Mucosa of descending colon (tissue), 3 donors: ENCODE measurements around the gene MYO5C. TPM values are rescaled to one million over a fixed set of nuclear protein-coding genes. Genes with fewer than 3 reads are reported as not detected.

ENCODE experiments used
- ATAC-seq: fragments of 200-7000 bp; cut with Tn5 transposase; one replicate; pipeline ENCODE4 v1.9.1; 2020; ENCODE audit warnings: mild to moderate bottlenecking, moderate library complexity
- DNase-seq, 3 donors: peaks; one replicate each; pipeline ENCODE4 v3.0.0-alpha.2; 2020
- H3K36me3 ChIP-seq: fragments of 200-600 bp; one replicate; pipeline ENCODE4 v1.8.0; 2021; ENCODE audit warnings: low read depth, mild to moderate bottlenecking
- H3K4me1 ChIP-seq: fragments of 200-600 bp; one replicate; pipeline ENCODE4 v1.8.0; 2021; ENCODE audit warnings: low read depth, mild to moderate bottlenecking
- H3K4me3 ChIP-seq: fragments of 200-600 bp; one replicate; pipeline ENCODE4 v1.8.0; 2021; ENCODE audit warnings: mild to moderate bottlenecking
- H3K9me3 ChIP-seq: fragments of 200-600 bp; one replicate; pipeline ENCODE4 v1.8.0; 2021; ENCODE audit warnings: mild to moderate bottlenecking
- CTCF ChIP-seq: fragments of 200-600 bp; IDR thresholded peaks from one replicate; pipeline ENCODE4 v1.8.0; 2022; ENCODE audit warnings: antibody characterized with exemption, mild to moderate bottlenecking
- intact Hi-C, 2 donors: fragments of 100-400 bp; cut with DNase I in 1 of 2; cut with micrococcal nuclease in 1 of 2; formaldehyde crosslinking; loops; one replicate each; pipeline versions ENCODE4 v1.11.0 to v1.11.1; 2022; cut with DNase I, micrococcal nuclease
- total RNA-seq, 3 donors: library from RNA; stranded (reverse); fragmentation: NEBNext Ultra II Directional in 2 of 3; extraction: Animal tissue kit (Norgen Biotek cat#: 25700) in 2 of 3; gene quantifications; one replicate each; pipeline versions ENCODE4 v1.2.1 to v1.2.4, GENCODE V29; 2021 to 2023
- donor health status: DM: no; HTN: no; CAD: no; lungs with moderate emphysema.
- donor health status: DM: no; HTN: no; CAD: no.
- donor health status: DM: no; HTN: yes; CAD: no.

MYO5C gene
- total RNA-seq, 3 donors from 2014 or later: 46.6 to 90.0 (median 81.6) TPM

DNA sequence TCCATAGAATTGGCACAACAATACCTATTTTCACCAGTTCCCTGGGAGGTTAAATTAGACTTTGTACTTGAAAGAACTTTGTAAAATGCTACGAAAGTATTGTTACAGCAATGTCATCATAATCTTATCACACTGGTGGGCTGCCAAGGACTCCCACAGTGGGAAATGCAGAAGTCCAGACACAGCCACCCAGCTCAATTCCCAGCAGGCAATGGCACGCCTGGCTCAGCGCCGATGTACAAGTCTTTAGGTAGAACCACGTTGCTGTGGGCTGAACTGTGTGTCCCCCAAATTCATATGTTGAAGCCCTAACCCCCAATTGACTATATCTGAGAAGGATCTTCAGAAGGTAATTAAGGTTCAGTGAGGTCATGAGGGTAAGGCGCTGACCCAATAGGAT, 12.3 kb downstream of the MYO5C start:
- Histone ChIP-seq H3K4me3 (no peak overlapping the region), H3K4me1 (peaks cover 8% of the 10 kb centered on the region), H3K36me3 (no peaks in the 10 kb centered on the region), H3K9me3 (no peaks in the 10 kb centered on the region)
- ATAC-seq (no peak), DNase-seq (no peak)
- intact Hi-C loops: no loop called here
- TF ChIP-seq CTCF: no peak

DNA sequence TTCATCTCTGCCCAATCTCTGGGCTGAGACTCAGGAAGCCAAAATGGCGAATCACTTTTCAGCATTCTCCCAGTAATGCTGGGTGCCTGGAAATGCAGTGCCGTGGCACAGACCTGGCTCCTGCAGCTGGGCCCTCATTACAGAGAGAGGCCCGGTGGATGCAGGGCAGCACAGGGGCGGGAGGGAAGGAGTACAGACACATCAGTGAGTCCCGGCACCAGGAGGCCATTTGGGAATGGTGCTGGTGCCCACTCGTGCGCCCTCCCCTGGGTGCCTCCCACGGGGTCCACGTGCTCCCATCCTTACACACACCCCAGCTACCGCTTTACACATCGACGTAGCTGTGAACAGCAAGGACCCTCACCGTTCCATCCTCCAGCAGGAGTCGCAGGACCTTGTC, 13.2 kb downstream of the MYO5C start:
- no peak for DNase-seq
- no peak for ATAC-seq
- no peak overlapping the region for H3K4me3 ChIP-seq
- intact Hi-C loops: no loop called here
- peaks cover 4% of the 10 kb centered on the region for H3K4me1 ChIP-seq
- no peaks in the 10 kb centered on the region for H3K9me3 ChIP-seq
- no peaks in the 10 kb centered on the region for H3K36me3 ChIP-seq
- TF ChIP-seq CTCF: no peak

GRCh38 chr15:52281085-52282035, 14.2 kb downstream of the MYO5C start:
- ATAC-seq (no peak), DNase-seq (no peak)
- no peaks in the 10 kb centered on the region for H3K4me1 ChIP-seq
- H3K36me3 ChIP-seq: no peaks in the 10 kb centered on the region
- H3K4me3 ChIP-seq: no peak overlapping the region
- no peak for TF ChIP-seq CTCF
- no peaks in the 10 kb centered on the region for H3K9me3 ChIP-seq
- intact Hi-C loops: no loop called here

GRCh38 chr15:52280326-52281084, 15.1 kb downstream of the MYO5C start:
- H3K36me3 ChIP-seq: no peaks in the 10 kb centered on the region

More at GRCh38 chr15:52280326-52281084, 15.1 kb downstream of the MYO5C start:
- no peaks in the 10 kb centered on the region for H3K4me1 ChIP-seq
- TF ChIP-seq CTCF: no peak
- no peaks in the 10 kb centered on the region for H3K9me3 ChIP-seq
- DNase-seq (no peak), ATAC-seq (no peak)
- intact Hi-C loops: no loop called here
- H3K4me3 ChIP-seq: no peak overlapping the region
